ENCODE measurements around the gene GP1BB.

DNA sequence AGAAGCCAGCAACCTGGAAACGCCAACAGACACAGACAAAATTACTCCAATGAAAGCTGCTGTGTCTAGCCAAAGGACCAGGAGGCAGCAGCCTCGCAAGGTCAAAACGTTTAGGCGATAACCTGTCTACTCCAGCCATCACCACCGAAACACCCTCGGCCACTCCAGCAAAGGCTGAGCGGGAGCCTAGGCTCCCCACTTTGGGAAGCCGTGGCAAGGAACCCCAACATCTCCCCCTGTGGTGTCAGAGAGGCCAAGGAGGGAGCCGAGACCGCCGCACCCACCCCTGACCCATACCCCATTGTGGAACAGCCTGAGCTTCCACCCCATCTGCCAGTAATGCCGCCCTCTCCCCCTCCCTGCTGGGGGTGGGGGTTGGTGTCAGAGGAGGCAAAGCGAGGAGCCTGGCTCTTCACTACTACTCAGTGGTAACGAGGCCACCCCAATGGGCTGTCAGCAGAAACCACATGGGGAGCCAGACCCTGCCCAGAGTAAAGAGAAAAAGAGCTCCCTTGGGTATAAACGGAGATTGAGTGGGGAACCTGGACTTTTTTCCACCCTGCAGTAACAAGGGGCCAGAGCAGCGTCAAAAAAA, 43.0 kb upstream of the GP1BB start:
- TF ChIP-seq, protein P1, sequence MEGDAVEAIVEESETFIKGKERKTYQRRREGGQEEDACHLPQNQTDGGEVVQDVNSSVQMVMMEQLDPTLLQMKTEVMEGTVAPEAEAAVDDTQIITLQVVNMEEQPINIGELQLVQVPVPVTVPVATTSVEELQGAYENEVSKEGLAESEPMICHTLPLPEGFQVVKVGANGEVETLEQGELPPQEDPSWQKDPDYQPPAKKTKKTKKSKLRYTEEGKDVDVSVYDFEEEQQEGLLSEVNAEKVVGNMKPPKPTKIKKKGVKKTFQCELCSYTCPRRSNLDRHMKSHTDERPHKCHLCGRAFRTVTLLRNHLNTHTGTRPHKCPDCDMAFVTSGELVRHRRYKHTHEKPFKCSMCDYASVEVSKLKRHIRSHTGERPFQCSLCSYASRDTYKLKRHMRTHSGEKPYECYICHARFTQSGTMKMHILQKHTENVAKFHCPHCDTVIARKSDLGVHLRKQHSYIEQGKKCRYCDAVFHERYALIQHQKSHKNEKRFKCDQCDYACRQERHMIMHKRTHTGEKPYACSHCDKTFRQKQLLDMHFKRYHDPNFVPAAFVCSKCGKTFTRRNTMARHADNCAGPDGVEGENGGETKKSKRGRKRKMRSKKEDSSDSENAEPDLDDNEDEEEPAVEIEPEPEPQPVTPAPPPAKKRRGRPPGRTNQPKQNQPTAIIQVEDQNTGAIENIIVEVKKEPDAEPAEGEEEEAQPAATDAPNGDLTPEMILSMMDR (IDR thresholded peaks at IDR 0.05), result no peak
- no peak for TF ChIP-seq POLR2A (IDR thresholded peaks at IDR 0.05)
